AG08395 (cell line): ENCODE data around the gene DISP3.

Source experiments
- DNase-seq: peaks from one replicate; pipeline ENCODE4 v3.0.0; 2012; ENCODE audit warnings: mixed read lengths, low spot score

Gene DISP3

GRCh38 chr1:11486231-11487009 lies 7.5 kb downstream of the DISP3 start:
- DNase-seq = no peak

- no peak for DNase-seq
Observed at GRCh38 chr1:11487196-11487751, 8.3 kb downstream of the DISP3 start.

- DNase-seq = no peak
Observed at GRCh38 chr1:11488201-11488770, 9.3 kb downstream of the DISP3 start.

GRCh38 chr1:11488966-11489625 lies 10.1 kb downstream of the DISP3 start:
- no peak for DNase-seq

- no peak for DNase-seq
Observed at GRCh38 chr1:11492235-11492634, 13.3 kb downstream of the DISP3 start.

- DNase-seq = no peak
Observed at GRCh38 chr1:11493972-11494655, 15.2 kb downstream of the DISP3 start.

GRCh38 chr1:11494771-11495170 lies 15.8 kb downstream of the DISP3 start:
- DNase-seq = no peak

GRCh38 chr1:11495579-11495978 lies 16.6 kb downstream of the DISP3 start:
- DNase-seq = no peak

- DNase-seq = no peak
Observed at GRCh38 chr1:11496551-11497080, 17.7 kb downstream of the DISP3 start.

- DNase-seq = no peak
Observed at GRCh38 chr1:11498956-11499594, 20.1 kb downstream of the DISP3 start.

GRCh38 chr1:11499601-11500331 lies 20.8 kb downstream of the DISP3 start:
- DNase-seq = no peak

- no peak for DNase-seq
Observed at GRCh38 chr1:11500881-11501280, 21.9 kb downstream of the DISP3 start.

GRCh38 chr1:11501491-11501897 lies 22.5 kb downstream of the DISP3 start:
- no peak for DNase-seq

- DNase-seq = no peak
Observed at GRCh38 chr1:11501906-11502485, 23.0 kb downstream of the DISP3 start.

- DNase-seq = no peak
Observed at GRCh38 chr1:11502516-11502915, 23.6 kb downstream of the DISP3 start.

GRCh38 chr1:11504599-11504998 lies 25.6 kb downstream of the DISP3 start:
- no peak for DNase-seq

GRCh38 chr1:11505591-11506538 lies 26.9 kb downstream of the DISP3 start:
- no peak for DNase-seq

- DNase-seq = no peak
Observed at GRCh38 chr1:11507309-11507708, 28.4 kb downstream of the DISP3 start.

GRCh38 chr1:11513681-11514080 lies 34.7 kb downstream of the DISP3 start:
- no peak for DNase-seq
